Stomach (tissue), 9 donors: ENCODE results near the gene PDSS2. TPM values are rescaled to one million over a fixed set of nuclear protein-coding genes. Genes with fewer than 3 reads are reported as not detected.

Experiments
- DNase-seq, 2 donors: peaks; one replicate each; pipeline versions ENCODE4 v3.0.0 to v3.0.0-alpha.2; 2013 to 2019
- H3K27ac ChIP-seq, 5 donors: fragments of 200-600 bp in 4 of 5; sonication (generic) in 4 of 5; one replicate each; pipeline ENCODE4 v1.5.1; 2013 to 2019; ENCODE audit warnings: mild to moderate bottlenecking in 1 of 5, moderate library complexity in 1 of 5
- H3K27me3 ChIP-seq, 3 donors: fragments of 200-600 bp; sonication (generic); one replicate each; pipeline ENCODE4 v1.5.1; 2017 to 2019; ENCODE audit warnings: mixed run types in 1 of 3
- H3K36me3 ChIP-seq, 4 donors: fragments of 200-600 bp; sonication (generic); 1 replicate in 3 of 4; 2 replicates in 1 of 4; pipeline ENCODE4 v1.5.1; 2016 to 2019
- H3K4me1 ChIP-seq, 4 donors: fragments of 200-600 bp; sonication (generic); one replicate each; pipeline ENCODE4 v1.5.1; 2016 to 2019
- H3K4me3 ChIP-seq, 4 donors: fragments of 200-600 bp; sonication (generic) in 3 of 4; one replicate each; pipeline ENCODE4 v1.5.1; 2016 to 2019; ENCODE audit warnings: mild to moderate bottlenecking in 1 of 4
- H3K9me3 ChIP-seq, 4 donors: fragments of 200-600 bp; sonication (generic); one replicate each; pipeline ENCODE4 v1.5.1; 2016 to 2019
- EP300 ChIP-seq: sonication (generic); formaldehyde crosslinking; IDR thresholded peaks from one replicate; pipeline ENCODE4 v1.6.1; 2017; ENCODE audit warnings: antibody characterized with exemption
- POLR2A ChIP-seq, 4 donors: fragments of 450-650 bp; IDR thresholded peaks; one replicate each; pipeline ENCODE4 v1.6.1; 2016; ENCODE audit warnings: antibody characterized with exemption in 4 of 4, control low read depth in 2 of 4, mild to moderate bottlenecking in 1 of 4, moderate library complexity in 1 of 4
- POLR2AphosphoS5 ChIP-seq, 3 donors: sonication (generic); formaldehyde crosslinking; IDR thresholded peaks; one replicate each; pipeline ENCODE4 v1.6.1; 2016; ENCODE audit warnings: antibody characterized with exemption in 3 of 3
- WGBS, 5 donors: extraction: QIAGEN DNeasy Blood & Tissue Kit in 3 of 5; methylation state at CpG; one replicate each; pipeline versions ENCODE4 v1.1.5 to v1.1.7; 2013 to 2018; 5-methylcytosine and 5-hydroxymethylcytosine counted together
- intact Hi-C: fragments of 100-400 bp; cut with DNase I; formaldehyde crosslinking; loops from one replicate; pipeline ENCODE4 v1.15.1; 2023; ENCODE audit warnings: low total_unique reads
- polyA plus RNA-seq, 3 donors: library from polyadenylated mRNA; stranded (reverse); fragments of 200-250 nt; gene quantifications; one replicate each; pipeline ENCODE4 v1.2.3, GENCODE V29; 2013
- total RNA-seq, 5 donors: library from RNA; depleted of rRNA; stranded (reverse); fragments of >200 nt; gene quantifications; one replicate each; pipeline versions ENCODE4 v1.1.0 to v1.2.3, GENCODE V29; 2014 to 2016
- TF ChIP-seq, protein P1 (sequence below), 7 experiments: fragments of 450-650 bp in 4 of 7; fragments of 200-600 bp in 3 of 7; sonication (generic) in 3 of 7; IDR thresholded peaks; one replicate each; pipeline ENCODE4 v1.5.1; 2016 to 2019; ENCODE audit warnings: antibody characterized with exemption in 7 of 7, control low read depth in 2 of 7, mild to moderate bottlenecking in 1 of 7
- donor health status: healthy with polysubstance abuse.
- donor health status: Bipolar disorder and iron deficiency.
- donor health status: healthy.

The PDSS2 gene
- total and polyA plus RNA-seq, 8 donors = 4.5 to 26.1 (median 9.8) TPM; not detected in 1

DNA sequence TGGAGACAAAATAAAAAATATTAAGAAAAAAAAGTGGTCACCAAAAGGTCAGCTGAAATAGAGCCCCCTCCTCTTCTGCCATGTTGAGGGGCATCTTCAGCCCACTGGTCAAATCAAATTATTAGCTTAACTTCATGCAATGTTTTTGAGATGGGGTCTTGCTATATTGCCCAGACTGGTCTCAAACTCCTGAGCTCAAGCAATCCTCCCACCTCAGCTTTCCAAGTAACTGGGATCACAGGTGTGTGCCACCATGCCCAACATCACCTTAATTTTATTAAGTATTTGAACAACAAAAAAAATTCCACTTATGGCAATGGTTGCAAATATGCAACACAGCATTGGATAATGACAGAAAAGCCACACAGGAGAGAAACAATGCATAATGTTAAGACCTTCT, 244.7 kb downstream of the PDSS2 start:
- DNase-seq = no peak
- TF ChIP-seq POLR2A (IDR thresholded peaks at IDR 0.05) = no peak
- TF ChIP-seq EP300 = no peak
- TF ChIP-seq, protein P1, sequence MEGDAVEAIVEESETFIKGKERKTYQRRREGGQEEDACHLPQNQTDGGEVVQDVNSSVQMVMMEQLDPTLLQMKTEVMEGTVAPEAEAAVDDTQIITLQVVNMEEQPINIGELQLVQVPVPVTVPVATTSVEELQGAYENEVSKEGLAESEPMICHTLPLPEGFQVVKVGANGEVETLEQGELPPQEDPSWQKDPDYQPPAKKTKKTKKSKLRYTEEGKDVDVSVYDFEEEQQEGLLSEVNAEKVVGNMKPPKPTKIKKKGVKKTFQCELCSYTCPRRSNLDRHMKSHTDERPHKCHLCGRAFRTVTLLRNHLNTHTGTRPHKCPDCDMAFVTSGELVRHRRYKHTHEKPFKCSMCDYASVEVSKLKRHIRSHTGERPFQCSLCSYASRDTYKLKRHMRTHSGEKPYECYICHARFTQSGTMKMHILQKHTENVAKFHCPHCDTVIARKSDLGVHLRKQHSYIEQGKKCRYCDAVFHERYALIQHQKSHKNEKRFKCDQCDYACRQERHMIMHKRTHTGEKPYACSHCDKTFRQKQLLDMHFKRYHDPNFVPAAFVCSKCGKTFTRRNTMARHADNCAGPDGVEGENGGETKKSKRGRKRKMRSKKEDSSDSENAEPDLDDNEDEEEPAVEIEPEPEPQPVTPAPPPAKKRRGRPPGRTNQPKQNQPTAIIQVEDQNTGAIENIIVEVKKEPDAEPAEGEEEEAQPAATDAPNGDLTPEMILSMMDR (IDR thresholded peaks at IDR 0.05) = no peak
- no peak for TF ChIP-seq POLR2AphosphoS5 (IDR thresholded peaks at IDR 0.05)

DNA sequence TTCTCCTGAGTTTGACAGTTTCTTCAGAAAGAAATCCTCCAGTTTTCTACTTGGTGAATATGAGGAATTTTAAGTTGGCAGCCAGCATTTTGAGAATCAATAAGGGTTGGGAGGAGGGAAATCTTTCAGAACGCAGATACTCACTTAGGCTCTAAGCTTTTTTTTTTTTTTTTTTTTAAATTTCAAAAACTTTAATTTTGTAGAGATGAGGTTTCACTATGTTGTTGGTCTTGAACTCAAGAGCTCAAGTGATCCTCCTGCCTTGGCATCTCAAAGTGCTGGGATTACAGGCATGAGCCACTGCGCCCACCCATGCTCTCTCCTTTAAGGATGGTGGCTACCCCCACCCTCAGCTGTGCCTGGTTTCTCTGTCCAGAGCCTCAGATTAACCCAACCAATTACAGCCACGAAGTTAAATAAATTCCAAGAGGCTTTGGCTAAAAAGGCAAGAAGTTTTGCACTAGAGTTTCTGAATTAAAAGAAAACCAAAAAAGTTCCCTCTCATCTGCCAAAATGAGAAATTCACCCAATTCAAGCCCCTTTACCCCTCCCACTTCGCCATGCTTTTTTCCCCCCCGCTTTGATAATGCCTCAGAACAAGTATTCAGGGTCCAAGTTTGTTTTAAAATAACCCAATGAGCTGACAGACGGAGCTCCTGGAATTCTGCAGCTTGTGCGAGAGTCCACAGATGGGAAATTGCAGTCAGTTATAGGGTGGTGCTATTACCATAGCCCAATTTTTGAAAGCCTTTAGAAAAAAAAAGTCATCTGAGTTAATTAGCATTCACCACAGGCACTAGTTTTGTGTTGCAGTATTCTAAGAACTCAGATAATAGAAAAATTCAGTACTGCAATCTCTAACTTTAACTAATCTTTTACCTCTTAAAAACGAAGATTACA, 249.7 kb downstream of the PDSS2 start:
- Histone ChIP-seq H3K27ac (no peak overlapping the region), H3K27me3 (no peaks in the 10 kb centered on the region), H3K4me1 (no peaks in the 10 kb centered on the region), H3K4me3 (no peak overlapping the region), H3K9me3 (peaks cover 0 to under 1% (median 0%) of the 10 kb centered on the region in 4 donors), H3K36me3 (peaks cover 0 to 11% (median 9%) of the 10 kb centered on the region in 4 donors)
- intact Hi-C loops = no loop called here
- TF ChIP-seq, protein P1 (IDR thresholded peaks at IDR 0.05) = no peak
- TF ChIP-seq POLR2A (IDR thresholded peaks at IDR 0.05) (no peak), POLR2AphosphoS5 (IDR thresholded peaks at IDR 0.05) (no peak), EP300 (no peak)
- no peak for DNase-seq
- 81 to 84% (median 82%) methylated on average over 8 of the region's 8 CpGs for WGBS, 5 donors

More for the DNA sequence above, 244.7 kb downstream of the PDSS2 start:
- H3K9me3 ChIP-seq = no peaks in the 10 kb centered on the region
- no peak overlapping the region for H3K4me3 ChIP-seq
- intact Hi-C loops = no loop called here
- no peaks in the 10 kb centered on the region for H3K27me3 ChIP-seq
- H3K27ac ChIP-seq = no peak overlapping the region
- no peaks in the 10 kb centered on the region for H3K36me3 ChIP-seq
- no peaks in the 10 kb centered on the region for H3K4me1 ChIP-seq

DNA sequence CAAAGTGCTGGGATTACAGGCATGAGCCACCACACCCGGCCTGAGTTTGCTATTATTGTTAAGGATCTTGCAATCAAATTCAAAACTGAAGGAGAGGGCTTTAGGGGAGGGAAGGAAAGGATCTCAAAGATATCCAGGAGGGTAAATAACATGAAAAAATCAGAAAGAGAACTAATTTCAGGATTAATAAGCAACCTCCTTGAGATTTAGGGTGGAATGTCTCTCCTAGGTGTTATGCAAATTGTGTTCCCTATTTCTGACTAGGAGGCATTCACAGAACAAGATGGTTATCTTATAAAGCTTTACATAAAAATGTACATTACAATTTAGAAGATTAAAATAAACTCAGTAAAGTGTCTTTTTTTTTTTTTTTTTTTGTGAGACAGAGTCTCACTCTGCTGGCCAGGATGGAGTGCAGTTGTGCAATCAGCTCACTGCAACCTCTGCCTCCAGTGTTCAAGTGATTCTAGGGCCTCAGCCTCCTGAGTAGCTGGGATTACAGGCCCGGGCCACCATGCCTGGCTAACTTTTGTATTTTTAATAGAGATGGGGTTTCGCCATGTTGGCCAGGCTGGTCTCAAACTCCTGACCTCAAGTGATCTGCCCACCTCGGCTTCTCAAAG, 252.0 kb downstream of the PDSS2 start:
- H3K36me3 ChIP-seq = peaks cover 0 to 11% (median 9%) of the 10 kb centered on the region in 4 donors
- peaks cover 0 to 7% (median 3%) of the 10 kb centered on the region in 4 donors for H3K9me3 ChIP-seq
- no peaks in the 10 kb centered on the region for H3K27me3 ChIP-seq
- no peak overlapping the region for H3K27ac ChIP-seq
- 94 to 98% (median 96%) methylated on average over 4 of the region's 4 CpGs for WGBS, 5 donors
- H3K4me1 ChIP-seq = no peaks in the 10 kb centered on the region
- TF ChIP-seq EP300 = no peak
- TF ChIP-seq POLR2A (IDR thresholded peaks at IDR 0.05) = no peak
- TF ChIP-seq, protein P1 (IDR thresholded peaks at IDR 0.05) = no peak
- no peak for TF ChIP-seq POLR2AphosphoS5 (IDR thresholded peaks at IDR 0.05)
- no peak for DNase-seq
- H3K4me3 ChIP-seq = no peak overlapping the region
- intact Hi-C loops = no loop called here

DNA sequence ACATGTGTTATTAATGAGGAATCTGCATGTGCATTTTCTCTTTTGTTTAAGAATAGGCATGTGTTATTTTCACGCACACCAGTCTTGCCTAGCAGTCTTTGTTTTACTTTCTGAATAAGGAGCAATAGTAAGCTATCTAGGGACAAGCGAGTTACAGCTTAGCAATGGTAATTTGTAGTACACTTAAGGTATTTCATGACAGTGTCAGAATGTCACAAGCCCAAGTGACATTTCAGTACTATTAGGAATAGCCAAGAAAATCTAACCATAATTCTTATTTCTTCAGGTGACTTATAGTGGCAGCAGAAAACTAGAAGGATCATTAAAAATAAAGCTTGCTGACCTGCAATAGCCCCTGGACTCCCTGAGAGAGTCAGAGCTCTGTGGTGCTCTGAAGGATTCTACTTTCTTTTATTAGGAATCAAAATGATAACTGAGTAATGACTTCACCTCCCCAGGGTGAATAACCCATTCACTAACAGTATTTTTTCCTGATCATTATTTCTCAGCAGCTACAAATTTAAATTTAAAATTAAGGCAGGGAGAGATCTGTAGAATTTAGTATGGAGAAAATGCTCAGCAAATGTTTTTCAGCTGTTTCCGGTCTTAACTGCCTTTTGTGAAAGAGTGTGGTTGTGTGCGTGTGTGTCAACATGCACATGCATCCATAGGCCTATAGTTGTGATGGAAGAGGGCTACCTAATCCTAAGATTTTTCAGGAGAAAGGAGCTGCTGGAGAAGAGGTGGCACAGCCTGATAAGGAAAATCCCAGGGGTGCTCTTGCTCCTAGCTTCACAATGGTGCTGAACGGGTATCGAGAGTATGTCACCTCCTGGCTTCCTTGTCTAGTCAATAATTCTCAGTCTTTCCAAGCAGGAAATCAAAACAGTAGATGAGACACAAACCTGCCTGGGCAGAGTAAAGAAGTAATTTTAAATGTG, 254.0 kb downstream of the PDSS2 start:
- Histone ChIP-seq H3K4me3 (no peak overlapping the region), H3K27me3 (no peaks in the 10 kb centered on the region), H3K36me3 (peaks cover 0 to 11% (median 10%) of the 10 kb centered on the region in 4 donors), H3K9me3 (peaks cover 0 to 7% (median 3%) of the 10 kb centered on the region in 4 donors), H3K27ac (no peak overlapping the region), H3K4me1 (no peaks in the 10 kb centered on the region)
- 92 to 98% (median 97%) methylated on average over 6 of the region's 6 CpGs for WGBS, 5 donors
- TF ChIP-seq POLR2A (IDR thresholded peaks at IDR 0.05) (no peak), POLR2AphosphoS5 (IDR thresholded peaks at IDR 0.05) (no peak), EP300 (no peak)
- TF ChIP-seq, protein P1 (IDR thresholded peaks at IDR 0.05) = no peak
- no peak for DNase-seq
- intact Hi-C loops = no loop called here
